Measurements from ENCODE around the gene DNAJC12.
"Not testable (repeated sequence)": the region's sequence is repeated elsewhere in the genome, so short reads cannot be mapped to it uniquely, and the experiment has no call there.

DNAJC12 gene

GRCh38 chr10:67837541-67838314 is at the start of gene DNAJC12:
TSS of gene DNAJC12 (minus strand) at chr10:67838188. CDS start at chr10:67838011, 177 bp downstream.
- no peak for DNase-seq (ENCODE audit: low read depth)

DNA sequence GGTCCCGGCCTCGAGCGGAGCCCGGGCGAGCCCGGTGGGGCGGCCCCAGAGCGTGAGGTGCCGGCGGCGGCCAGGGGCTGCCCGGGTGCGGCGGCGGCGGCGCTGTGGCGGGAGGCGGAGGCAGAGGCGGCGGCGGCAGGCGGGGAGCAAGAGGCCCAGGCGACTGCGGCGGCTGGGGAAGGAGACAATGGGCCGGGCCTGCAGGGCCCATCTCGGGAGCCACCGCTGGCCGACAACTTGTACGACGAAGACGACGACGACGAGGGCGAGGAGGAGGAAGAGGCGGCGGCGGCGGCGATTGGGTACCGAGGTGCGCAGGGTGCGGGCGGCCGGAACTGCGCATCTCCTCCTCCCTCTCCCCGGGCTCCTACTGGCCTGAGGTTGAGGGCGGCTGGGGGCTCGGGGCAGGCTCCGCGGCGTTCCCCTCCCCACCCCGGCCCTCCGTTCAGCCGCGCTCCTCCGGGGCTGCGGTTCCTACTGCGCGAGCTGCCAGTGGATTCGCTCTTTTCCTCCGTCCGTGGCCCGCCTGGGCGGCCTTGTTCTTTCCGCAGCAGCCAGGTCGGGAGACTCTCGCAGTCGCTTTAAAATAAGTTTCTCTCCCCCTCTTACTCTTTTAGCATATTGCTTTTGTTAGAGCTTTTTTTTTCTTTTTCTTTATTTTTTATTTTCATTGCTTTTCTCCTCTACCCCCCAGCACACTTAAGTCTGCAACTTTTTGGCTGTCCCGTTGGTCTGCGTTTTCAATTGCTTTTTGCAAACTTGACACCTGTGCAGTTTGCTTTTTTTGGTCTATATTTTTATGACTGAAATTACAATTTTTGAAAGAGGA is 47.1 kb upstream of the DNAJC12 start:
- DNase-seq (ENCODE audit: low read depth), result peak; percentile 46

GRCh38 chr10:67884313-67884841 is 46.4 kb upstream of the DNAJC12 start, which contains the start of gene SIRT1:
TSS of gene SIRT1 (plus strand) at chr10:67884656. CDS start at chr10:67884722, 66 bp downstream.
- DNase-seq (ENCODE audit: low read depth), result peak; percentile 86

DNA sequence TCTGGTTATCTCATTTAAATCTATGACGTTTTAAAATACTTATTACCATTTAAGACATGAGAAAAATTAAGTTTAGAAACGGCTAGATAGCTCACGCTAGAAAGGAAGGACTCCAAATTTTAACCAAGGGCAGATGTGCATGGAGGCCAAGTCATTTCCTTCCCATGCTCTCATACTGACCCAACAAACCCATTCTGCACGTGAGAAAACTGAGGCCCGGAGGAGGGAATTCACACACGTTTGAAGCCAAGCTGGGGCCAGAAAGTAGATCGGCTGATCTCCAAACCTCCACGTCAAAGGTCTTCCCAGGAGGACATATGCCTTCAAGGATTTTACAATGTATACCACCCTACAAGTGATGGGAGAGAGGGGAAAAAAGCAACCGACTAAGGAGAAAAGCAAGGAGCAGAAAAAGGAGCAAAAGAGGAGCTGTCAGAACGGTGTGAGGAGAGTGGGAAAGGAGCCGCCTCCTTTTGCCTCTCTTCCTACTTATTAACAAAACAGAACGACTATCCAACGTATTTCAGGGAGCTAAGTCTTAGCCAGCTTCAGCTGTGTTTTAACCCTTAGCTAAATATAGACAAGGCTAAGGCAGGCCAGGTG is 45.8 kb upstream of the DNAJC12 start:
- DNase-seq (ENCODE audit: low read depth), result no peak

DNA sequence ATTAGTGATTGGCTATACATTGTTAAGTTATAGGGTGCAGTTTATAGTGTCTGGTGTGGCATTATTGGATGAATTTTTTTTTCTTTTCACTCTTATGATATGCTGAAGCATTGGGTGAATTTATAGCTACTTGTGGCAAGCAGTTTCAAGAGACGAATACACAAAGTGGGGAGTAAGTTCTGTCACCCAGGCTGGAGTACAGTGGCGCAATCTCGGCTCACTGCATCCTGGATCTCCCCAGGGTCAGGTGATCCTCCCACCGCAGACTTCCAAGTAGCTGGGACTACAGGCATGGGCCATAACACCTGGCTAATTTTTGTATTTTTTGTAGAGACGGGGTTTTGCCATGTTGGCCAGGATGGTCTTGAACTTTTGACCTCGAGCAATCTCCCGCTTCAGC is 40.1 kb upstream of the DNAJC12 start:
- DNase-seq (ENCODE audit: low read depth), result no peak

- not testable (repeated sequence) for DNase-seq (ENCODE audit: low read depth)
These were observed 39.4 kb upstream of the DNAJC12 start for GRCh38 chr10:67877421-67877820.

DNA sequence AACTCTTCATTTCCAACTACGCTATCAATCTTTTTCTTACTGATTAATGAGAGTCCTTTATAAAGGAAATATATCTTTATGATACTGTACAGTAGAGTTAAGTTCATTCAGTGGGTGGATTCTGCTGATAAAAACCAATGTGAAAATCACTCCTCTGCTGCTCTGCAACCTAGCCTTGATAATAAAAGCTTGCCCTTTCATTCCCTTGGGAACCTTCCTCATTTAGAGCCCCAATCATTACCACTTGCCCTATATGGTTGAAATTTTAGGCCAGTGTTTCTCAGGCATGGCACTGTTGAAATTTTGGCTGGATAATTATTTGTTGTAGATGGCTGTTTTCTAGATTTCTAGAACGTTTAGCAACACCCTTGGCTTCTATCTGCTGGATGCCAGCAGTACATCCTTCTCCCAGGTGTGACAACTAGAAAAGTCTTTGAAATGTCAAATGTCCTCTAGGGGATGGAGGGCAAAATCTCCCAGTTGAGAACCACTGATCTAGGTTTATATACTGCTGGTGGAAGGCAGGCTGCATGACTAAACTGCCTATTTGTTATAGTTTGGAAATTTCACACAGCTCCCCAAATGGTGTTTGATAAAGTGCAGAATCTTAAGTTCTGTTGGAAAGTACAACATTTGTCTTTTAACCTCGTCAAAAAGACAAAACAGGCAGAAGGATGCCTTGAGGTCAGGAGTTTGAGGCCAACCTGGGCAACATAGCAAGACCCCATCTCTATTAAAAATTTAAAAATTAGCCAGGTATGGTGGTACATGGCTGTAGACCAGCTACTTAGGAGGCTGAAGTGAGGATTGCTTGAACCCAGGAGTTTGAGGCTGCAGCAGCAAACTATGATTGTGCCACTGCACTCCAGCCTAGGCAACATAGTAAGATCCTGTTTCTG is 37.6 kb upstream of the DNAJC12 start:
- DNase-seq (ENCODE audit: low read depth), result no peak

DNA sequence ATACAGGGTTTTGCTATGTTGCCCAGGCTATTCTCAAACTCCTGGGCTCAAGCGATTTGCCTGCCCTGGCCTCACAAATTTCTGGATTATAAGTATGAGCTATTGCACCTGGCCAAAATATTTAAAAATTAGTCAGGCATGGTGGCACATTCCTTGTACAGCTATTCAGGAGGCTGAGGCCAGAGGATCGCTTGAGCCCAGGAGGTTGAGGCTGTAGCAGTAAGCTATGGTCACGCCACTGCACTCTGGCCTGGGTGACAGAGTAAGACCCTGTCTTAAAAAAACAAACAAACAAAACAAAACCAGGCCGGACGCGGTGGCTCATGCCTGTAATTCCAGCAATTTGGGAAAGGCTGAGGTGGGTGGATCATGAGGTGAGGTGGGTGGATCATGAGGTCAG is 32.0 kb upstream of the DNAJC12 start:
- no peak for DNase-seq (ENCODE audit: low read depth)

DNA sequence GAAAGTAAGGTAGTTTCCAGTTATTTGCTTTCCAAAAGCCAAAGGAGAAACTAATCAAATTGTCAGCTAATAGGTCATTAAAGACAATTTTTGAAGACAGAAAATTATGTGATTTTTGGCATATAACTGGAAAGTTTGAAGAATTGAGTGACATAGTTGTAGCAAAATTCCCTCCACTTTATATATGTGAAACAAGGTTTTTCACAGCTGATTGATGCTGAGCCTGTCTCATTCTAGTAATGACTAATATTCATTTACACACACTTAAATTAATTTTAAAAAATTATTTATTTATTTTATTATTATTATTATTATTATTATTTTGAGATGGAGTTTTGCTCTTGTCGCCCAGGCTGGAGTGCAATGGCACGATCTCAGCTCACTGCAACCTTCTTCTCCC is 30.1 kb upstream of the DNAJC12 start:
- DNase-seq (ENCODE audit: low read depth), result no peak

DNA sequence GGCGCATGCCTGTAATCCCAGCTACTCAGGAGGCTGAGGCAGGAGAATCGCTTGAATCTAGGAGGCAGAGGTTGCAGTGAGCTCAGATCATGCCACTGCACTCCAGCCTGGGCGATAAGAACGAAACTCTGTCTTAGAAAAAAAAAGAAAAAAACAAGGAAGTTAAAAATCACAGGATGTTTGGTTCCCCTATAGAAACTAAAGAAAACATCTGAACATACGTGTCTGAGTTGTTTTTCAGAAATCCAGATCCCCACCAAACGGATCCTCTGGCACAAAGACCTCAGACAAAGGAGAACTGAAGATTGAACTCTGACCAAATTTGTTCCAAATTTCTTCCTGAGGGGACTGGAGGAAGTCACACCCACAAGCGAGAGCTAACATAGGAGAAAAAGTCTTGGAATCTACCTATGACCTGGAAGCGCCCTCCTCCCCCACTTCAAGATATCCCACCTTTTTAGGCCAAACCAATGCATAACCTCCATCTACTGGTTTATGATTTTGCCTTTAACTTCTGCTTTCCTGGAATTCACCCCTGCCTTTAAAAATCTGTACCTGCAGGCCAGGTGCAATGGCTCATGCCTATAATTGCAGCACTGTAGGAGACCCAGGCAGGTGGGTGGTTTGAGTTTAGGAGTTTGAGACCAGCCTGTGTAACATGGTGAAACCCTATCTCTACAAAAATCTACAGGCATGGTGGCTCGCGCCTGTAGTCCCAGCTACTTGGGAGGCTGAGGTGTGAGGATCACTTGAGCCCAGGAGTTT is 26.8 kb upstream of the DNAJC12 start:
- DNase-seq (ENCODE audit: low read depth), result no peak

GRCh38 chr10:67863094-67863493 is 25.1 kb upstream of the DNAJC12 start:
- DNase-seq (ENCODE audit: low read depth), result no peak

- no peak for DNase-seq (ENCODE audit: low read depth)
These were observed 23.9 kb upstream of the DNAJC12 start for GRCh38 chr10:67861750-67862432.

GRCh38 chr10:67858971-67859370 is 21.0 kb upstream of the DNAJC12 start:
- DNase-seq (ENCODE audit: low read depth), result no peak

GRCh38 chr10:67853512-67853911 is 15.5 kb upstream of the DNAJC12 start:
- no peak for DNase-seq (ENCODE audit: low read depth)

DNA sequence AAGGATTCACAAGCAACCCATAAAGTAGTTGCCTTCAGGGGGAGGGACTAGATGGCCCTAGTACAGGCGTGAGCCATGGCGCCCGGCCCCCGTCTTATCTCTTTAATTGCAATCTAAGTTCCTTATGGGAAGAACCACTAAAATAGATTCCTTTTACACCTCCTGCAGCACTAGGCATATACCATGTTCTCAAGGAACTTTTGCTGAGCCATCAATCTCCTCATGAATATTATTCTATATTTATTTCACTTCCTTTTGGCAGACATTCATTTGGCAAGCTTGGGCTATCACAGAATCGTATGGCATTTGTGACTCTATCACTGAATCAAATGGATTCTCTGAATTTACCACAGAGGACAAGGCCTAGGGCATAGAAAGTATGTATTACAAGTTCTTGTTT is 14.8 kb upstream of the DNAJC12 start:
- no peak for DNase-seq (ENCODE audit: low read depth)

GRCh38 chr10:67851186-67851585 is 13.2 kb upstream of the DNAJC12 start:
- no peak for DNase-seq (ENCODE audit: low read depth)

DNA sequence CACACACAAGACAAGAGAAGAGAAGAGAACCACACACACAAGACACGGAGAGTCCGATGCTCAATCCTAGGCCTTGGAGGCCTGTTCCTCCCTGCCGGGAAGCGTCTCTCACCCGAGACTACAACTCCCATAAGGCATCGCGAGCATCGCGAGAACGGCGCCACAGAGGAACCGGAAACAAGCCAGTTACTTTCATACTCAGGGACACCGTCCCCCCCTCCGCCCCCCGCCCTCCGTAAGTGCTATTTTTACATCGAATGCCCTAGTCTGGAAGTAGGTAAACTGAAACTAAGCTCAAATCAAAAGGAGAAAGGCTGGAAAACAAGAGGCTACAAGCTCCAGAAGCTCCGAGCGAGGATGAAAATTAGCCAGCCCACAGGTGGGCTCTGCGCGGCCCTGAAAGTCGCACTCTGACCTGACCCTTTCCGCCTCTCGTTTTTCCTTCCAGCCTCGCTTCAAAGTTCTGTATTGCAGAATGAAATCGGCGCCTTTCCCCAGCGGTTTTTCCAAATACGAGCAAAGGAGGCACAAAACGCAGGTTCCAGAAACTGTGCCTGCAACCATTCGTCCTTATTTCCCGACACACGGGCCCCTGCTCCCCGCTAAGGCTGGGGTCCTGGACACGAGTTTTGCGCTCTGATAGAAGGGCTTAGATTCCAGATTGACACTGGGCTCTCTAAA is 11.5 kb upstream of the DNAJC12 start:
- peak; percentile 89 for DNase-seq (ENCODE audit: low read depth)

- DNase-seq (ENCODE audit: low read depth), result no peak
These were observed 5.3 kb upstream of the DNAJC12 start for GRCh38 chr10:67843284-67843683.

GRCh38 chr10:67841737-67842136 is 3.7 kb upstream of the DNAJC12 start:
- DNase-seq (ENCODE audit: low read depth), result no peak
